GM21717 (cell line): ENCODE measurements around the gene KIZ.
A peak's percentile ranks its signal among the peaks of the same experiment; 100 is the strongest.

Experiments used
- ATAC-seq: cut with Tn5 transposase; IDR thresholded peaks from one replicate; pipeline ENCODE4 v1.9.1; 2021; ENCODE audit warnings: mild to moderate bottlenecking, moderate library complexity; ENCODE audit not compliant: unreplicated experiment

The KIZ gene

DNA sequence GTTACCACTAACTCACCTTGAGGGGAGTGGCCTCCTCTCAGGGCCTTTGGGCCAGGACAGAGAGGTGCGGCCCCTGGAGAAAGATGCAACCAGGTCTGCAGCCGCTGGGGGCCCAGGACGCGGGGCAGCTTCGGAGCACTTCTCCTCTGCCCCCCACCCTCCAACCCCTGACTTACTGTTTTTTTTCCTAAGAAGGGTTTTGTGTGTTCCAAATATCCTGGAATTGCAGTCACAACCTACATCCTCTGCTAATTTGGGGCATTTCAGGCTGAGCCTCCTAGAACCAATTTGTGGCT is 21.5 kb upstream of the KIZ start:
- ATAC-seq: no peak

DNA sequence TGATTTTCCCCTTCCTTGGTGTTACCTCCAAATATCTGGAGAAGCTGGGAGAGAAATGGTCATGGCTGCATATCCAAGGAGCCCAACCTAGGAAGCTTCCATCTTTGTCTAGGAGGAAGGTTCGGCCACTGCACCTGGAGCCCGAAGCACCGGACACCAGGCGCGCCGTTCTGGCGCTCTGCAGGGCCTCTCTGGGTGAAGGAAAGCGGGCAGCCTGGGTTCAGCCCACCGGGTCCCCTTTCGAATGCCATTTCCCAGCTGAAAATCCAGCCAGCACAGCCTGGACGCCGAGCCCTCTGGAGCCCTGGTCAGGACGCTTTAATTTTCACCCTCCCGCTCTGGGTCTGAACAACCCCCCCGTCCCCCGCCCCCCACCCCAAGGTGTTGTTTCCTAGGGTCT is 21.0 kb upstream of the KIZ start:
- no peak for ATAC-seq

DNA sequence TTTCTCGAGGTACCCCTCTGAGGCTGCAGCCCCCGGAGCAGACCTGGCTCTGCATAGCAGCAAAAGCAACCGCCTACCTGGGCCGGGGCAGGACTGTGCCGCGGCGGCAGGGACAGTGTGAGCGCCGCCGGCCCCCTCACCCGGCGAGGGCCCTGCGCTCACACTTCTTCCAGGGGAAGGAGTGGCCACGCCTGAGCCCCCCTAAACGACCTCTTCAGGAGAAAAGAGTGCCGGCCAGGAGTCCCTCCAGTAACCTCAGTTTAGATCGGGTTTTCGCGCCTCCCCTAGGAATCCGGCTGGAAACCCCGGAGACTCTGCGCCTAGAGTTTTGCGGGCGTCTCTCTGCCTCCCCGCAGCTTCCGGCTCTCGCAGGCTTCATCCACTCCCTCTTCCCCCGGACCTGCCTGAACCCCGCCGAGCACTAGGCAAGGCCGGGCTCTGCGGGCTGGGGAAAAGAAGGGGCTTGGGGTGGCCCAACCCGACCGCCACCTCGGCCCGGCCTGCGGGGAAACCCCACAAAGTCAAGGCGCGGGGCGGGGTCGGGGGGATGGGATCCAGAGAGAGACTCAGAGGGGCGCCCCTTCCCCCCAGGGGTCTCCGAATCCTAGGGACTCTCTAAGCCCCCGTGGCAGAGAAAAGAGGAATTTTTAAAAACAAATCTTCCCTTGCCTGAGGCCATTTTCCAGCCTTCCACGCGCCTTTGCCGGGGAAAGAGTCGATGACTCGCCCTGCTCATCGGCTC is 20.3 kb upstream of the KIZ start:
- no peak for ATAC-seq

GRCh38 chr20:21106171-21107017 is 19.5 kb upstream of the KIZ start, which contains the start of gene LINC00237:
Gene LINC00237 (minus strand): TSS chr20:21106358.
- ATAC-seq: no peak

DNA sequence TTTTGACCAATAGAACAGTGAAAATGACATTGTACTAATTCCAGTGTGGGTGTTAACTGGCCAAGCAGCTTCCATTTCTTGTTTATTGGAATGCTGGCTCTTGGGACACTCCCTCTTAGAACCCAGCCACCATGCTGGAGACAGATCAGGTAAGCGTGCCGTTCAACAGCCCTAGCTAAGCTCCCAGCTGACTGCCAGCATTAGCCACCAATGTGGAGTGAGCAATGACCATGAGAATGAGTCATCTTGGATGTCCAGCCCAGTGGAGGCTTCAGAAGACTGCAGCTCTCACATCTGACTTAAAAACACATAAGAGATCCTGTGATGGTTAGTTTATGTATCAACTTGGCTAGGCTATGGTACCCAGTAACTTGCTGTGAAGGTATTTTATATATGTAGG is 16.7 kb upstream of the KIZ start:
- ATAC-seq: no peak

DNA sequence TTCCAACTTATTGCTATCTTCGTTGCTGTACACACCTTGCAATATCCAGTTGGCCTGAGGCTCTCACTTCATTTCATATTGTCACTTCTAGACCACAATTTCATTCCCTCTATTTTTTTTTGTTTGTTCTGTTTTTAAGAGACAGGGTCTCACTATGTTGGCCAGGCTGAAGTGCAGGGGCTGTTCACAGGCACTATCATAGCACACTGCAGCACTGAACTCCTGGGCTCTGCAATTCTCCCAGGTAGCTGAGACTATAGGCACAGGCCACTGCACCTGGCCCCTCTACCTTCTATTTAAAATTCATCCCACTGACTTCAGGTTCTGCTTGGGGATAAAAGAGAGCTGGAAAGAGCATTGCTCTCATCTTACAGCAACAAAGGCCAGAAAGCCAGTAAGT is 15.1 kb upstream of the KIZ start:
- ATAC-seq: no peak

DNA sequence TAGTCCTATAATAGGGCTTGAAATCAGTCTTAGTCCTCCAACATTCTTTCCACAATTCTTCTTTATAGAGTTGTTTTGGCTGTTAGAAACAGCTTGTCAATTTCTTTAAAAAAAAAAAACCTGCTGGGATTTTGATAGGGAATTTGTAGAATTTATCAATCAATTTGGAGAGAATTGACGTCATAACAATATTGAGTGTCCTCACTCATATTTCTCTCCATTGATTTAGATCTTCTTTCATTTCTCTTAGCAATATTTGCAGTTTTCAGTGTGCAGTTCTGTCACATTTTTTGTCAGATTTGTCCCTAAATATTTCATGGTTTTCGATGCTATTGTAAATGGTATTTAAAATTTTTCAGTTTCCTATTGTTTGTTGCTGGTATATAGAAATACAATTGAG is 14.5 kb upstream of the KIZ start:
- ATAC-seq: no peak

- no peak for ATAC-seq
Observed at GRCh38 chr20:21113697-21114096, 12.2 kb upstream of the KIZ start.

DNA sequence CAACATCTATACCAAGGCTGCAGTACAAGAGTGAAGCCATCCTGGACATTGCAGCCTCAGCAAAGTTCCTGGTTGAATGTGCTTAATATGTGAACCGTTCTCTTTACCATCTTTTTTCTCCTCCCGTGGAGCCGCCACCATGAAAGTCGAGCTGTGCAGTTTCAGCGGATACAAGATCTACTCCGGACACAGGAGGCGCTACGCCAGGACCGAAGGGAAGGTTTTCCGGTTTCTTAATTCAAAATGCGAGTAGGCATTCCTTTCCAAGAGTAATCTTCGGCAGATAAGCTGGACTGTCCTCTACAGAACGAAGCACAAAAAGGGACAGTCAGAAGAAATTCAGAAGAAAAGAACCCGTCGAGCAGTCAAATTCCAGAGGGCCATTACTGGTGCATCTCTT is 11.3 kb upstream of the KIZ start:
- ATAC-seq: no peak

DNA sequence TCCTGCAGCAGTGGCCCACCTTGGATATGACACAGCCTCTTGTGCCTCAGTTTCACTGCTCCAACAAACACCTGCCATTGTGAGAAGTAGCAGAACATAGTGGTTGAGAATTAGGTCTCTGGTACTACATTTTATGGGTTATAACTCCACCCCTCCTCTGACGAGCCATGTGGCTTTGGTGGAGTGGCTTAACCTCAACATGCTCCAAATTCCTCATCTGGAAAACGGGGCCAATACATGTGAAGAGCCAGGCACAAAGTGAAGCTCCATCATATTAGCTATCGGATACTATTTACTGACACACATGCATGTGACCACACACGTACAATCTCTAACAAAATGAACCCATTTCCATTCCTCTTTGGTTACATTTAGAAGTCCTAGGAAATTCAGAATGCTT is 8.4 kb upstream of the KIZ start:
- ATAC-seq: no peak

DNA sequence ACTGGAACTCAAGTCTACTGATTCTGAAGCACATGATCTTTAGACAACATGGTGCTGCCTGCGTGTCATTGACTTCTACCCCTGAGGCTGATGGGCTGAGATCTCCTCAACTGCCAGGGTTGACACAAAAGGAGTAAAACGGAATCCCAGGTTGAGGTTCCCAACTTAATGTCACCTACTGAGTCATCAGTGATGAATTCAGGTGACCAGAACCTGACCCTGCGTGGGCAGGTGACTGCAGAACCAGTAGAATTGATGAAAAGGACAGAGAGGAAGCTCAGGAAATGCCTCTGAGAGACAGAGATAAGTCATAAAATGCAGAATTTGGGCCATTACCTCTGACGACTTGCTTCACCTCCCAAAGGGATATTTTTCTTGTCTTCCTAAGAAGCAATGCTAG is 7.7 kb upstream of the KIZ start:
- ATAC-seq: no peak

GRCh38 chr20:21118782-21119181 is 7.1 kb upstream of the KIZ start:
- no peak for ATAC-seq

- ATAC-seq: no peak
Observed at GRCh38 chr20:21124190-21124589, 1.7 kb upstream of the KIZ start.

DNA sequence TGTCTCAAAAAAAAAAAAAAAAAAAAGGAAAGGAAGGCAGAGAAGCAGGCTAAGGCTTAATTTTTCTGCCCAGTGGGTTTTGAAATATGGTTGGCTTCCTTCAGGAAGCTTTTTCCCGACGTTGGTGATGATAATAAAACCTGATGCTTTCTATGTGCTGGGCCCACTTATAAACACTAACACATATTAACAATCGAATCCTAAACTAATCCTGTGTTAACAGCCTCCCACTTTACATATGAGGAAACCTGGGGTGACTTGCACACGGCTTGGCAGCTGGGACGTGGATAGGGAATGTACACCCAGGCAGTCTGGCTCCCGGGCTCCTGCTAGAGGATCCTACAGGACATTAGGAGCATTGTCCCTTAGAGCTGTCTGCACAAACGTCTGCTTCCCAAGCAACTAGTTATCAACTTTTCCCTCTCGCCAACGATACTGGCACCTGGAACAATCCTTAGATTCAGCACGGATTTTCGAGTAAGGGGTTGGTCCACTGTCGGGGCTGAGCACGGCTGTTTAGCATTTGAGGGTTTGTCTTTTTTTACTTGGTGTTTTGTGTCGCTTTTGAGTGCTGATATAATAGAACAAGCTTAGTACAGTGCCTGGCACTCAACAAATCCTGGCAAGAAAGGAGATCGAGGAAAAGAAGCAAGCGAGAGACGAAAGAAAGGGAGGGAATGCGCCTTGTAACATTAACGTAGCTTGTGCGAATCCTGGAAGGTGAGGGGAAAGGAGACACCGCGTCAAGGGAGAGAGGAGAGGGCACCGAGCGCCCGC is 622 bp upstream of the KIZ start:
- peak; percentile 32 for ATAC-seq

GRCh38 chr20:21126581-21126870 is 644 bp downstream of the KIZ start:
- no peak for ATAC-seq

GRCh38 chr20:21127201-21127981 is 1.5 kb downstream of the KIZ start:
- ATAC-seq: no peak

DNA sequence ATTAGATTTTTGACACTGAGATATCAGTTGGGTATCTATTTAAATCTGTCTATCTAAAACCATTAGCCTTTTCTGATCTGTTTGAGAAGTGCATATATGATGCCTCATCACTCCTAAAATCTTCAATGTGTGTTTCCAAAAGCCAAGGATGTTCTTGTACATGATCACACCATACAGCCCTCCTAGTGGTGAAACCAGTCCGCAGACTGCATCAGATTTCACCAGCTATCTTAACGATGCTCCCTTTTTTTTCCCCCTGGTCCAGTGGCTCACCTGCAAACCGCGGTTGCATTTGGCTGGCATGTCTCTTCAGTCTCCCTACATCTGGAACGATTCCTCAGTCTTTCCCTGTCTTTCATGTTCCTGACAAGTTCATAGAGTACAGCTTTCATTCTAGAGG is 4.0 kb downstream of the KIZ start:
- no peak for ATAC-seq

DNA sequence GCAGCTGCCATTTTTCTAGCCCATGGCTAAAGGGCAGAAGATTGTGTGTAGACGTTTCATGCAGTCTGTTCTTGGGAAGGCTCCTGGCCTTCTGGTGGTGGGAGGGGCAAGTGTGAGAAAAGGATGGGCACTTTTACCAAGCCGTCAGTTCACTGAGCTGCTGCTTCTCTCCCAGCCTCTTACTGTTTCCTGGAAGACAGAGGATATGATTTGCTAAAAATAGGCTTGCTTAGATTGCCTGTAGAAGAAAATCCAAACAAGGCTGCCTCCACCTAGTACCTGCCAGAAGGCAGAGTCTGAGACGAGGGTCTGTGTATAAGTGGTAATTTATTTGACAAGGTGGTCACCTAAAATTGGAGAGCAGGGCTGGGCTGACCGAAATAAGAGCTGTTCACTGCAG is 7.5 kb downstream of the KIZ start:
- no peak for ATAC-seq

DNA sequence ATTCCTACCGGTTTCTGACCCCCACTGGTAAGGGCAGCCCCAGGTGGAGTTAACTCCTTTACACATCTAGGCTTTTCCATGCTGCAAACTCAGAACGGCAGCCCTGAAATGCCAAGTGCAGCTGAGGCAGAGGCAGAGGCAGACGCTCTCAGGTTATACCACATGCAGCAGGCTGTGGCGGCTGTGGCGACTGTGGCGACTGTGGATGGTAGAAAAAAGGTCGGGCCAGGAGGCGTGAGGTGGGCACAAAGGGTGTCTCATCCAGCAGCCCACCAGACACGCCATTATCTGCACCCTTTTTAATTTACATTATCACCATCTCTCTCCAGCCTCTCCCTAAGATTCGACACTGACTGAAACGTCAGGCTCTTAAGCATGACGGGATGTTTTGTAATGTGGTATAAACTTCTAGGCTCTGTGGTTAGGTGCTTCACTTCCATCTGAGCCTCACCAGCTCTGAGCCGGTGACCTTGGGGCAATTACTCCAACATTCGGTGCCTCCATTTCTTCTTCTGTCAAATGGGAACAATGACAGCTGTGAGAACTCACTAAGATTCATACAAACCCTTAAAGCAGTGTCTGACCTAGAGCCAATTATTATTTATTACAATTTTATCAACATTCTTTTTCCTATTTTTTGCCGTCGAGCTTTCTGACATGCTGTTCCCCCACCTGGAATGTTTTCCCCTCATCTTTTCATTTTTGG is 8.2 kb downstream of the KIZ start:
- no peak for ATAC-seq

GRCh38 chr20:21134883-21135493 is 9.1 kb downstream of the KIZ start:
- ATAC-seq: no peak
